OCI-LY1 (cell line): ENCODE results near the gene IDH3A.

Experiments used
- CTCF ChIP-seq: fragments of 200-600 bp; sonication (generic), shearing (Covaris generic); IDR thresholded peaks from 2 replicates; pipeline ENCODE4 v1.5.1; 2017; ENCODE audit warnings: mild to moderate bottlenecking, antibody characterized with exemption, low read length, moderate library complexity, mixed read lengths
- EZH2 ChIP-seq: fragments of 200-600 bp; sonication (generic), shearing (Covaris generic); IDR thresholded peaks from 2 replicates; pipeline ENCODE4 v1.8.0; 2017; ENCODE audit warnings: borderline replicate concordance, mixed run types, mild to moderate bottlenecking, antibody characterized with exemption, low read length, moderate library complexity, mixed read lengths

- TF ChIP-seq CTCF, result no peak
- TF ChIP-seq EZH2, result no peak
These were observed 23.9 kb upstream of the IDH3A start for GRCh38 chr15:78125267-78125666.
